ENCODE results near the gene RFC4.

GRCh38 chr3:186800285-186800684 lies 6.0 kb downstream of the RFC4 start:
- TF ChIP-seq CTCF (IDR thresholded peaks at IDR 0.05; ENCODE audit: poor library complexity) (no peak), EZH2 (IDR thresholded peaks at IDR 0.05; ENCODE audit: borderline replicate concordance) (no peak)
